Nephron progenitor cell (in vitro differentiated cells): ENCODE results near the gene IL15.

Experiments used
- DNase-seq: peaks from one replicate; pipeline ENCODE4 v3.0.0; 2021
- H3K27ac Mint-ChIP-seq: 2 replicates; pipeline ENCODE4 v1.8.0; 2021; ENCODE audit warnings: mild to moderate bottlenecking, moderate library complexity, mixed read lengths
- H3K27me3 Mint-ChIP-seq: 2 replicates; pipeline ENCODE4 v1.8.0; 2021; ENCODE audit warnings: mild to moderate bottlenecking, low read depth, mixed read lengths; ENCODE audit not compliant: poor library complexity
- H3K36me3 Mint-ChIP-seq: 2 replicates; pipeline ENCODE4 v1.8.0; 2021; ENCODE audit warnings: low read depth, mixed read lengths
- H3K4me1 Mint-ChIP-seq: 2 replicates; pipeline ENCODE4 v1.8.0; 2021; ENCODE audit warnings: mixed read lengths
- H3K4me3 Mint-ChIP-seq: 2 replicates; pipeline ENCODE4 v1.8.0; 2021; ENCODE audit warnings: mild to moderate bottlenecking, moderate library complexity, mixed read lengths
- H3K9me3 Mint-ChIP-seq: 2 replicates; pipeline ENCODE4 v1.8.0; 2021; ENCODE audit warnings: mild to moderate bottlenecking, moderate library complexity, mixed read lengths
- TF ChIP-seq, protein P1 (sequence below): fragments of 200-600 bp; sonication (generic); IDR thresholded peaks from 2 replicates; pipeline ENCODE4 v1.5.0; 2021; ENCODE audit warnings: antibody characterized with exemption

The IL15 gene

DNA sequence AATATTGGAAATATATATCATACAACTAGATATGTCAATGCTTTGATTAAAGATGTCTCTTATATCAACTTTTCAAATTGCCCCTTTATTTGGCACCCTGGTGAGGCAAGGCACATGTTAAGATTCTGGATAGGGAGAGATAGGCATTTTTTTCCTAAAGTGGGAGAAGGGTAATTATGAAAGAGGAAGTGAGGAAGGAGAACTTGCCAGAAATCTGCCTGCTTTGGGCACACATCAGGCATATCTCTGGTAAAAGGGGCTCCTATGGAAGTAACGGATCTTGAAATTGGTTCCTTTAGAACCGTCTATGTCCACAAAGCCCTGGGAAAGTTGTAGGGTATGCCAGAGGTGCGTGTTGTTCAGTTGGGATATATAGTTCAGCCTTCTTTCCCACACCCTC lies 5.7 kb downstream of the IL15 start:
- H3K27ac Mint-ChIP-seq, result no peak overlapping the region
- peaks cover 63% of the 10 kb centered on the region for H3K27me3 Mint-ChIP-seq
- H3K4me1 Mint-ChIP-seq, result peaks cover 2% of the 10 kb centered on the region
- TF ChIP-seq, protein P1, sequence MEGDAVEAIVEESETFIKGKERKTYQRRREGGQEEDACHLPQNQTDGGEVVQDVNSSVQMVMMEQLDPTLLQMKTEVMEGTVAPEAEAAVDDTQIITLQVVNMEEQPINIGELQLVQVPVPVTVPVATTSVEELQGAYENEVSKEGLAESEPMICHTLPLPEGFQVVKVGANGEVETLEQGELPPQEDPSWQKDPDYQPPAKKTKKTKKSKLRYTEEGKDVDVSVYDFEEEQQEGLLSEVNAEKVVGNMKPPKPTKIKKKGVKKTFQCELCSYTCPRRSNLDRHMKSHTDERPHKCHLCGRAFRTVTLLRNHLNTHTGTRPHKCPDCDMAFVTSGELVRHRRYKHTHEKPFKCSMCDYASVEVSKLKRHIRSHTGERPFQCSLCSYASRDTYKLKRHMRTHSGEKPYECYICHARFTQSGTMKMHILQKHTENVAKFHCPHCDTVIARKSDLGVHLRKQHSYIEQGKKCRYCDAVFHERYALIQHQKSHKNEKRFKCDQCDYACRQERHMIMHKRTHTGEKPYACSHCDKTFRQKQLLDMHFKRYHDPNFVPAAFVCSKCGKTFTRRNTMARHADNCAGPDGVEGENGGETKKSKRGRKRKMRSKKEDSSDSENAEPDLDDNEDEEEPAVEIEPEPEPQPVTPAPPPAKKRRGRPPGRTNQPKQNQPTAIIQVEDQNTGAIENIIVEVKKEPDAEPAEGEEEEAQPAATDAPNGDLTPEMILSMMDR, result no peak
- no peaks in the 10 kb centered on the region for H3K36me3 Mint-ChIP-seq
- DNase-seq, result no peak
- no peak overlapping the region for H3K4me3 Mint-ChIP-seq
- H3K9me3 Mint-ChIP-seq, result no peaks in the 10 kb centered on the region

DNA sequence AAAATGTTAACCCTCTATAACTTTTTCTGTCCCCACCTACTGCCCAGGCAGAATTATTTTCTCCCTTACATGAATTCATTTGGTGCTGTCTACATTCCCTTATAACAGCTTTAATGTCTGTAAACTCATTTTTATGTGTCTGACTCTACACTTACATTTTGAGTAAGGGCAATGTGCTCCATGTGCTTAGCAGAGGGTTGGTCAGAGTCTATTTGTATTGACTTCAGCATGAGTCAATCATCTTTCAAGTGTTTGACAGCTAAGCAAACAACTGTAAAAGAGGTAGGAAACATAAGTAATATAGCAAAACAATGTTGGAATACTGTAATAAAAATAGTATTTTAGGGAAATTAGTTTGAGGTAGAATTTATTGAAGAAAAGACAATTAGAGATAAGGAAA lies 6.3 kb downstream of the IL15 start:
- Mint-ChIP-seq H3K4me3 (no peak overlapping the region), H3K4me1 (no peaks in the 10 kb centered on the region), H3K9me3 (no peaks in the 10 kb centered on the region), H3K36me3 (no peaks in the 10 kb centered on the region), H3K27ac (no peak overlapping the region), H3K27me3 (peaks cover 61% of the 10 kb centered on the region)
- TF ChIP-seq, protein P1, result no peak
- no peak for DNase-seq

DNA sequence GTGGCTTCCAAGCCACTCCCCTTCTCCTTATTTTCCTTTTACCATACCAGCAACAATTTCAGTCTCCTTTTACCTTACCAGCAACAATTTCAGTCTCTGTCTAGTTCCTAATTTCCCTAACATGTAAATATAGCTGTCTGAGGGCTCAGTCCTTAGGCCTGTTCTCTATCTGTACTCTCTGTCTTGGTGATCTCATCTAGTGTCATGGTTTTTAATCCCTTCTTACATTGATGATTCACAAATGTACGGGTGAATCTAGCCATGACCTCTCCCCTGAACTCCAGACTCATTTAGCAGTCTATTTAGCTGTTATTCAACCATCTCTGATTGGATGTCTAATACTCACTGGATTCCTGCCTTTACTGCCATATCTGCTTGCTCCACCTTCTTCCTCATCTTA lies 7.2 kb downstream of the IL15 start:
- Mint-ChIP-seq H3K27me3 (peaks cover 59% of the 10 kb centered on the region), H3K9me3 (no peaks in the 10 kb centered on the region), H3K27ac (no peak overlapping the region), H3K4me1 (no peaks in the 10 kb centered on the region), H3K36me3 (no peaks in the 10 kb centered on the region), H3K4me3 (no peak overlapping the region)
- DNase-seq, result no peak
- TF ChIP-seq, protein P1, result no peak

DNA sequence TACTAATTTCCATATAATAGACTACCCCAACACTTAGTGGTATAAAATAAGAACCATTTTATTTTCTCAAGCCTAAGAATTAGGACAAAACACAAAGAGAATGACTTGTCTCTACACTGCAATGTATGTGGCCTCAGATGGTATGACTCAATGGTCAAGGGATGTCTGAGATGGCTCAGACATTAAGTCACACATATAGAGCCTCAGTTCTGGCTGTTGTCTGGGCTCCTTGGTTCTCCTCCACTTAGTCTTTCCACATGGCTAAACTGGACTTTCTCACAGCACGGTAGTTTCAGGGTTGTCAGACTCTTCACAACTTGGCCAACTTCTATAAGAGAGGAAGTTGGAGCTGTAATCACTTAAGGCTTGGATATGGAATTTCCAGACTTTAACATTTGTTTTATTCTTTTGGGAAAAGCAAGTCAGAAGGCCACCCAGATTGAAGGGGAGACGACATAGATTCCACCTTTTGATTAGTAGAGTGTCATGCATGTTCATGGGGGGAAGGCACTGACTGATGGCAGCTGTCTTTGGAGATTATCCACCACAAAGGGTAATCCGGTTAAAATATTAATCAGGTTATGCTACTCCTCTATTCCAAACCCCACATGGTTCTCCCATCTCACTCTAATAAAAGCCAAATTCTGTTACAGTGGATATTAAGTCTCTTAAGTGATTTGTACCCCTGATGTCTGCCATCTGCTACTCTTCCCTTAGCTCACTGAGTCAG lies 9.4 kb downstream of the IL15 start:
- Mint-ChIP-seq H3K4me1 (no peaks in the 10 kb centered on the region), H3K4me3 (no peak overlapping the region), H3K9me3 (no peaks in the 10 kb centered on the region), H3K36me3 (no peaks in the 10 kb centered on the region), H3K27ac (no peak overlapping the region), H3K27me3 (peaks cover 44% of the 10 kb centered on the region)
- DNase-seq, result no peak
- TF ChIP-seq, protein P1, result no peak

DNA sequence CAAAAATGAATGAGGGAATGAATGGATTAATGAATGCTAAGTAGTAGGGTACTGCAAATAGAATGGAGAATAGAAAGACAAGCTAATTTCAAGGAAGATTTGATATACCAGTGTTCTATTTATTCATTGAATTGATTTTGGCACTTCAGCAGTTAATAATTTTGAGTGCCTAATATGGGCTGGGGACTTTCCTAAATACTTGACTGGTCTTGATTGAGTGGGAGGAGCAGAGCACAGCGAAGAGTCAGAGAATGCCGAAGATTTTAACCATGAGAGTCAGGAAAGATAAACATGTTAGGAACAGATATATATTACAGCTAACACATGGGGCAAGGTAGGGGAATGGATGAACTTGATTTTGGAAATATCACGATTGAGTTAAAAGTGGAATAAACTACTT lies 10.6 kb downstream of the IL15 start:
- no peaks in the 10 kb centered on the region for H3K9me3 Mint-ChIP-seq
- no peak overlapping the region for H3K4me3 Mint-ChIP-seq
- no peaks in the 10 kb centered on the region for H3K36me3 Mint-ChIP-seq
- H3K4me1 Mint-ChIP-seq, result no peaks in the 10 kb centered on the region
- no peak for DNase-seq
- H3K27ac Mint-ChIP-seq, result no peak overlapping the region
- H3K27me3 Mint-ChIP-seq, result peaks cover 41% of the 10 kb centered on the region
- TF ChIP-seq, protein P1, result no peak

DNA sequence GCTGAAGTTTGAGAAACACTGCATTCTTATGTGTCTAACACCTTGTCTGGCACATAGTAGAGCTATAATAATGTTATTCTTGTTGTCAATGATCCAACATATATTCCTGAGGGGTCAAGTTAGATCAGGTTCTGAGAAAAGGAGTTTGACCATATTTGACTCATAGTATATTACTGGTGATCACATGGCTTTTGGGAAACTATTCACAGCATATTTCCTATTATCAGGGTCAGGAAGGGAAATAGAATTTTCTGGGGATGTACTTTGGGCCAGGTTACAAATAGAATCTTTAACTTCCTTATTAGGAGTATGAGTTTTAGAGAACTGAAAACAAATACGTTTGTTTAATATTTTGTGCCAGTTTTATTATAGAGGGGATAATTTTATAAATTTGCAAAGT lies 11.6 kb downstream of the IL15 start:
- Mint-ChIP-seq H3K27ac (no peak overlapping the region), H3K4me3 (no peak overlapping the region), H3K4me1 (no peaks in the 10 kb centered on the region), H3K9me3 (no peaks in the 10 kb centered on the region), H3K36me3 (no peaks in the 10 kb centered on the region), H3K27me3 (peaks cover 34% of the 10 kb centered on the region)
- DNase-seq, result no peak
- TF ChIP-seq, protein P1, result no peak
